Bronchial epithelial cell (primary cell): ENCODE measurements around the gene DIDO1. TPM values are rescaled to one million over a fixed set of nuclear protein-coding genes. Genes with fewer than 3 reads are reported as not detected.

Source experiments
- DNase-seq: peaks from one replicate; pipeline ENCODE4 v3.0.0-alpha.2; 2010; ENCODE audit warnings: low read depth
- FAIRE-seq: peaks from 2 replicates; lab custom pipeline; 2011; peaks lifted over from hg19 to GRCh38; lab: Jason Lieb, UNC
- H3K27me3 ChIP-seq: 2 replicates; pipeline ENCODE4 v1.5.1; 2011; ENCODE audit warnings: low read length; ENCODE audit not compliant: control insufficient read depth, insufficient read depth
- H3K36me3 ChIP-seq: 2 replicates; pipeline ENCODE4 v1.5.1; 2011; ENCODE audit warnings: low read length; ENCODE audit not compliant: control insufficient read depth, insufficient read depth
- H3K4me3 ChIP-seq: 2 replicates; pipeline ENCODE4 v1.5.1; 2011; ENCODE audit warnings: mild to moderate bottlenecking, low read depth, low read length, control low read depth
- CTCF ChIP-seq: IDR thresholded peaks from 2 replicates; pipeline ENCODE4 v1.5.1; 2011; ENCODE audit warnings: mild to moderate bottlenecking, moderate library complexity, low read length, control low read depth, inconsistent platforms; ENCODE audit not compliant: insufficient read depth, severe bottlenecking
- total RNA-seq: library from RNA; depleted of rRNA; stranded (reverse); fragments of >200 nt; gene quantifications from 2 replicates; pipeline ENCODE4 v1.2.1, GENCODE V29; 2014

The DIDO1 gene
- total RNA-seq, 1 donor from 2014 or later = 26.9 TPM

GRCh38 chr20:62913043-62913630 is 13.2 kb downstream of the DIDO1 start:
- no peaks in the 10 kb centered on the region for H3K27me3 ChIP-seq
- H3K36me3 ChIP-seq = peaks cover 31% of the 10 kb centered on the region
- no peak overlapping the region for H3K4me3 ChIP-seq
- TF ChIP-seq CTCF = no peak
- DNase-seq (no peak), FAIRE-seq (no peak)

- Histone ChIP-seq H3K4me3 (no peak overlapping the region), H3K36me3 (peaks cover 38% of the 10 kb centered on the region), H3K27me3 (no peaks in the 10 kb centered on the region)
- DNase-seq = no peak
- FAIRE-seq = no peak
- no peak for TF ChIP-seq CTCF
These were observed 14.5 kb downstream of the DIDO1 start for GRCh38 chr20:62911701-62912280.

GRCh38 chr20:62910777-62911497 is 15.4 kb downstream of the DIDO1 start:
- H3K27me3 ChIP-seq = no peaks in the 10 kb centered on the region
- TF ChIP-seq CTCF = no peak
- no peak for DNase-seq
- no peak overlapping the region for H3K4me3 ChIP-seq
- FAIRE-seq = no peak
- peaks cover 44% of the 10 kb centered on the region for H3K36me3 ChIP-seq

- Histone ChIP-seq H3K36me3 (peaks cover 49% of the 10 kb centered on the region), H3K27me3 (no peaks in the 10 kb centered on the region), H3K4me3 (no peak overlapping the region)
- FAIRE-seq = no peak
- TF ChIP-seq CTCF = no peak
- DNase-seq = no peak
These were observed 16.0 kb downstream of the DIDO1 start for GRCh38 chr20:62910217-62910766.

- Histone ChIP-seq H3K36me3 (peaks cover 52% of the 10 kb centered on the region), H3K4me3 (no peak overlapping the region), H3K27me3 (no peaks in the 10 kb centered on the region)
- DNase-seq (no peak), FAIRE-seq (no peak)
- no peak for TF ChIP-seq CTCF
These were observed 17.1 kb downstream of the DIDO1 start for GRCh38 chr20:62908971-62909791.
